GM12874 (cell line): ENCODE measurements around the gene GALR3.

Source experiments
- TF ChIP-seq, protein P1 (sequence below): IDR thresholded peaks from 2 replicates; pipeline ENCODE4 v1.5.1; 2011; ENCODE audit warnings: low read depth, mild to moderate bottlenecking, control low read depth, low read length, moderate library complexity; ENCODE audit not compliant: insufficient read depth

Gene GALR3, protein sequence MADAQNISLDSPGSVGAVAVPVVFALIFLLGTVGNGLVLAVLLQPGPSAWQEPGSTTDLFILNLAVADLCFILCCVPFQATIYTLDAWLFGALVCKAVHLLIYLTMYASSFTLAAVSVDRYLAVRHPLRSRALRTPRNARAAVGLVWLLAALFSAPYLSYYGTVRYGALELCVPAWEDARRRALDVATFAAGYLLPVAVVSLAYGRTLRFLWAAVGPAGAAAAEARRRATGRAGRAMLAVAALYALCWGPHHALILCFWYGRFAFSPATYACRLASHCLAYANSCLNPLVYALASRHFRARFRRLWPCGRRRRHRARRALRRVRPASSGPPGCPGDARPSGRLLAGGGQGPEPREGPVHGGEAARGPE

DNA sequence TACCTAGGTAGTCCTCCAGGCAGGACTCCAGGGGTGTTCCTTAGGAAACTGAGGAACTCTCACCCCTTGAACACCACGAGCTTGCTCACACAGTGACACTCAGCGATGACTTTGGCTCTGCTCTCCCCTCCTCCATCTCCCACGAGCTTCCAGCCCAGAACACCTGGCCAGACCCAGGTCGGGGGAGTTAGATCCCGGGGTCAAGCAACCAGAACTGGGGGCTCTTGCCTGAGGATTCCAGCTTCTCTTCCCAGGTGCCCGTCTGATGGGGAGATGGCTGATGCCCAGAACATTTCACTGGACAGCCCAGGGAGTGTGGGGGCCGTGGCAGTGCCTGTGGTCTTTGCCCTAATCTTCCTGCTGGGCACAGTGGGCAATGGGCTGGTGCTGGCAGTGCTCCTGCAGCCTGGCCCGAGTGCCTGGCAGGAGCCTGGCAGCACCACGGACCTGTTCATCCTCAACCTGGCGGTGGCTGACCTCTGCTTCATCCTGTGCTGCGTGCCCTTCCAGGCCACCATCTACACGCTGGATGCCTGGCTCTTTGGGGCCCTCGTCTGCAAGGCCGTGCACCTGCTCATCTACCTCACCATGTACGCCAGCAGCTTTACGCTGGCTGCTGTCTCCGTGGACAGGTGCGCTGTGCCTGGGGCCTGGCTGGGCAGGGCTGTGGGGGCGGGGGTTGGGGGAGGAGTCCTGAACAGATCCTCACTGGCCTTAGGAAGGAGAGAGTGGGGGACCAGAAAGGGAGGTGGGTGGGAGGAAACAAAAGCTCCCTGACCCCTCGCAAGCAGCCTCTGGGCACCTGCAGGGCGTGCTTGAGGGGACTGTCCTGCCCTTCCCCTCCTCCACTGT lies at the start of gene GALR3:
TSS of gene GALR3 (plus strand) at position 249 of the 852 bp plus-strand sequence. CDS start at position 274, 25 bp downstream.
- TF ChIP-seq, protein P1, sequence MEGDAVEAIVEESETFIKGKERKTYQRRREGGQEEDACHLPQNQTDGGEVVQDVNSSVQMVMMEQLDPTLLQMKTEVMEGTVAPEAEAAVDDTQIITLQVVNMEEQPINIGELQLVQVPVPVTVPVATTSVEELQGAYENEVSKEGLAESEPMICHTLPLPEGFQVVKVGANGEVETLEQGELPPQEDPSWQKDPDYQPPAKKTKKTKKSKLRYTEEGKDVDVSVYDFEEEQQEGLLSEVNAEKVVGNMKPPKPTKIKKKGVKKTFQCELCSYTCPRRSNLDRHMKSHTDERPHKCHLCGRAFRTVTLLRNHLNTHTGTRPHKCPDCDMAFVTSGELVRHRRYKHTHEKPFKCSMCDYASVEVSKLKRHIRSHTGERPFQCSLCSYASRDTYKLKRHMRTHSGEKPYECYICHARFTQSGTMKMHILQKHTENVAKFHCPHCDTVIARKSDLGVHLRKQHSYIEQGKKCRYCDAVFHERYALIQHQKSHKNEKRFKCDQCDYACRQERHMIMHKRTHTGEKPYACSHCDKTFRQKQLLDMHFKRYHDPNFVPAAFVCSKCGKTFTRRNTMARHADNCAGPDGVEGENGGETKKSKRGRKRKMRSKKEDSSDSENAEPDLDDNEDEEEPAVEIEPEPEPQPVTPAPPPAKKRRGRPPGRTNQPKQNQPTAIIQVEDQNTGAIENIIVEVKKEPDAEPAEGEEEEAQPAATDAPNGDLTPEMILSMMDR: no peak

DNA sequence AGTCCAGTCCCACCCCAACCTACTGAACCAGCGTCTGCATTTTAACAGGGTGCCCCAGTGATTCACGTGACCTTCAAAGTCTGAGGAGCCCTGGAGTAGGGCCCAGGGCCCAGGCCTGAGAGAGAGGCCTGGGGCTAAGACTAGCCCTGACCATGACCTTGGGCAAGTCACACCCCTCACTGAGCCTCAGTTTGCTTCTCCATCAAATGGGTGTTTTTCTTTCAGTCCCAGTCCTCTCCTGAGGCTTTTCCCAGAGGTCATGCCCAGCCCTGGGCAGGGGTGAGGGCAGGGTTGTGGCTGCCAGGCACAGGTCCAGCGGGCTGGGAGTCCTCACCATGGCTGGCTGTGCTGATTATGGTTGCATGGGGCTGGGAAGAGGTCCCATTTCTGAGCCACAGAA lies 48.5 kb upstream of the GALR3 start:
- TF ChIP-seq, protein P1: no peak

DNA sequence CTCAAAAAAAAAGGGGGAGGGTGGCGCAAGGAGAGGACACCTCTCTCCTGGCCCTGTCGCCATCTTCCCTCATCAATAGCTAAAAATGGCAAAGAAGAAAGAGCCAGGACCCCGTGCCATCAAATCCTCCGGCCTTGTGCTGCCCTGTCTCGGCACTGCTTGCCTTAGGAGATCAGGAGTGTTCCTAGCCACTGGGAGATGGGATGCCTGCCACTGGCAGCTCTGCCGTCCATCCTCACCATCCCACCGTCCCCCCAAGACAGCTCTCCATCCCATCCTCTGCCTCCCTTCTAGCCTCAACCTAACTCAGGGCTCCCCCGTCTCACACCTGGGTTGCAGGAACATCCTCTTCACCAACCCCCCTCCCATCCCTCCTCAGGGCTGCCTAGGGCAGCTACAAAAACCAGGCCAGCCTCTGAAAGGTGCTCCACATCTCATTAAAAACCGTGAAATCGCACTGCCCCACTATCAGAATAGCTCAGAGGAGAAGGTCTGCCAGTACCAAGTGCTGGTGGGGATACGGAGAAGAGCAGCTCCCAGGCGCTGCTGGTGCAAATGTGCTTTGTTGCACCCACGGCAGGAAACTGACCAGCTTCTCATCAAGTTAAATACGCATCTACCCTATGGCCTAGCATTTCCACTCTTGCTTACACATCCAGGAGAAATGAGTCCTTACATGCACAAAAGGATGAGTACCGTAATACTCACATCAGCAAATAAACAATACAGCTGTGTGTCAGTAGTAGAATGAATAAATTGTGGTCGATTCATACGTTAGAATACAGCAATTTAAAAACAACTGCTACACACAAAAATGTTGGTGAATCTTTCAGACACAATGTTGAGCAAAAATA lies 47.2 kb upstream of the GALR3 start:
- TF ChIP-seq, protein P1: no peak

DNA sequence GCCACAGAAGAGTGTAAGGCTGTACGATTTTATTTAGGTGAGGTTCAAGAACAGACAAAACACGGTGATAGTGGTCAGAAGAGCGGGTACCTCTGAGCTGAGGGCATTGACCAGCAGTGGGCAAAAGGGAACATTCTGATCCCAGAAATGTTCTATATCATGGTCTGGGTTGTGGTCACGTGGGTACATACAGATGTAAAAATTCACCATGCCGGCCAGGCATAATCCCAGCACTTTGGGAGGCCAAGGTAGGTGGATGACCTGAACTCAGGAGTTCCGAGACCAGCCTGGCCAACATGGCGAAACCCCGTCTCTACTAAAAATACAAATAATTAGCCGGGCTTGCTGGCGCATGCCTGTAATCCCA lies 46.6 kb upstream of the GALR3 start:
- TF ChIP-seq, protein P1: no peak

DNA sequence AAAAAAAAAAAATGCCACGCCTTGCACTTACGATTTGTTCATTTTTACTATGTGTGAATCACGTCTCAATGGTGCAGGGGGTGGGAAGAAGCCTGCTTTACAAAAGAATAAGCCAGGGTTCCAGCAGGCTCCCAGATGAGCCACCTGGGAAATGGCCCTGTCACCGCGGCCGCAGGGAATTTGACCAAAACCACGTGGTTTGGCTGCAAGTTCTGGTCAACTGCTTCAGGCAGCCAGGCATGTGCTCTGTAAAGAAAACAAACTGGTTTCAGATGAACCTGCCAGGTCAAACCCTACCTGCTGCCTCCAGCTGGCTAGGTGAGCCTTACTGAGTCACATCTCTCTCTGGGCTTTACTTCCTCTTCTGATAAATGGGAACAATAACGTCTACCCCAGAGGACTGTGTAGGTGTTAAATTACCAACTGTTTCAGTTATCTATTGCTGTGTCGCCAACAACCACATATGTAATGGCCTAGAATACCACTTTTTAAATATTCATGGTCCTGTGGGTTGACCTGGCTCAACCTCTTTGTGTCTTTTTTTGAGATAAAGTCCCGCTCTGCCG lies 46.0 kb upstream of the GALR3 start:
- TF ChIP-seq, protein P1: no peak

DNA sequence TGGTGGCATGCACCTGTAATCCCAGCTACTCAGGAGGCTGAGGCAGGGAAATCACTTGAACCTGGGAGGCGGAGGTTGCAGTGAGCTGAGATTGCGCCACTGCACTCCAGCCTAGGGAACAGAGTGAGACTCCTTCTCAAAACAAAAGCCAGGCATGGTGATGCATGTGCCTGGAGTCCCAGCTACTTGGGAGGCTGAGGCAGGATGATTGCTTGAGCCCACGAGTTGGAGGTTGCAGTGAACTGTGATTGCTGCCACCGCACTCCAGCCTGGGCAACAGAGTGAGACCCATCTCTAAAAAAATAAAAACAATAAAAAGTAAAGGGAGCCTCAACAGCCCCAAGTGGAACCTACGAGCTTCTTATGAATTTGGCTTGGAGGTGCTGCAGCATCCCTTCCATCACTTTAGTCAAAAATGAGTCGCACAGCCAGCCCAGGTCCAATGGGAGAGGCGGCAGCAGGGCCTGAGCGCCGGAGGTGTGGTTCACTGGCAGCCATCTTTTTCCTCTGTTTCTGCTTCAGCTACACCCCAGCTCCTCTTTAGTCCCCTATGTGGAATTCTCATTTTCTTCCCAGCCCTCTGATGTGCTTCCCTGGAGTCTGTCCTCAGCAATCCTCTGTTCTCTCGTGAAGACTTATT lies 44.7 kb upstream of the GALR3 start:
- TF ChIP-seq, protein P1: no peak
